K562 (cell line): ENCODE measurements around the gene INSL4. TPM values are rescaled to one million over a fixed set of nuclear protein-coding genes. Genes with fewer than 3 reads are reported as not detected.

Experiments used
- ATAC-seq: fragments of 200-7000 bp; cut with Tn5 transposase; 3 replicates; pipeline ENCODE4 v1.9.1; 2020; ENCODE audit warnings: moderate library complexity
- BruUV-seq: library from RNA; stranded (reverse); fragments of 400-500 nt; replicated peaks from 2 replicates; lab custom pipeline; 2021; lab: Mats Ljungman, UMichigan
- CTCF ChIA-PET: fragments of 300-600 bp; formaldehyde crosslinking; extraction: SDS; loops from one replicate; lab custom pipeline; 2021; ENCODE audit warnings: low intra/inter-chr PET ratio; lab: Yijun Ruan, JAX
- POLR2A ChIA-PET: fragments of 300-600, 350-650 bp; sonication (Branson Sonifier 250); formaldehyde crosslinking; extraction: SDS; loops from one replicate; lab custom pipeline; 2021; ENCODE audit warnings: antibody characterized with exemption, inconsistent platforms; lab: Yijun Ruan, JAX
- DNase-seq, 4 experiments: peaks; one replicate each; pipeline versions ENCODE4 v3.0.0 to v3.0.0-alpha.2; 2011 to 2018; ENCODE audit warnings: low spot score in 3 of 4, mixed read lengths in 3 of 4; ENCODE audit errors: extremely low read depth in 1 of 4
- FAIRE-seq: peaks from 2 replicates; lab custom pipeline; 2011; peaks lifted over from hg19 to GRCh38; lab: Jason Lieb, UNC
- H2AFZ ChIP-seq: 2 replicates; pipeline ENCODE4 v1.6.0; 2011; ENCODE audit warnings: low read depth, low read length, control low read depth, inconsistent platforms
- H3K27ac ChIP-seq: fragments of 200-600 bp; 3 replicates; pipeline ENCODE4 v1.8.0; 2011; ENCODE audit warnings: low read depth, mild to moderate bottlenecking, control low read depth, inconsistent platforms, low read length, moderate library complexity, mixed read lengths; ENCODE audit errors: extremely low read depth
- H3K27me3 ChIP-seq, 2 experiments: fragments of 300-600 bp in 1 of 2; 2 replicates in 1 of 2; 3 replicates in 1 of 2; pipeline versions ENCODE4 v1.6.0 to v1.8.0; 2011; ENCODE audit warnings: inconsistent platforms in 2 of 2, low read length in 2 of 2, mild to moderate bottlenecking in 1 of 2, mixed read lengths in 1 of 2, moderate library complexity in 1 of 2; ENCODE audit not compliant: control insufficient read depth in 2 of 2, insufficient read depth in 2 of 2
- H3K36me3 ChIP-seq: fragments of 300-600 bp; 3 replicates; pipeline ENCODE4 v1.8.0; 2011; ENCODE audit warnings: mild to moderate bottlenecking, low read length, inconsistent platforms; ENCODE audit not compliant: control insufficient read depth, insufficient read depth
- H3K4me1 ChIP-seq, 2 experiments: fragments of 200-600 bp in 1 of 2; replicated peaks in 1 of 2; 2 replicates in 1 of 2; 3 replicates in 1 of 2; pipeline versions ENCODE4 v1.5.1 to v1.8.0; 2011; ENCODE audit warnings: inconsistent platforms in 2 of 2, low read length in 2 of 2, mild to moderate bottlenecking in 1 of 2, mixed read lengths in 1 of 2, moderate library complexity in 1 of 2; ENCODE audit not compliant: control insufficient read depth in 2 of 2, insufficient read depth in 2 of 2
- H3K4me2 ChIP-seq: 2 replicates; pipeline ENCODE4 v1.6.1; 2011; ENCODE audit warnings: low read length, control low read depth, inconsistent platforms, mixed read lengths; ENCODE audit not compliant: insufficient read depth
- H3K4me3 ChIP-seq: fragments of 200-600 bp; sonication (generic), shearing (Covaris generic); 2 replicates; pipeline ENCODE4 v1.5.1; 2016; ENCODE audit warnings: control low read depth, inconsistent platforms
- H3K79me2 ChIP-seq: fragments of 200-600 bp; 3 replicates; pipeline ENCODE4 v1.8.0; 2011; ENCODE audit warnings: low read length, inconsistent platforms; ENCODE audit not compliant: control insufficient read depth, insufficient read depth
- H3K9ac ChIP-seq, 2 experiments: 2 replicates each; pipeline versions ENCODE4 v1.6.0 to v1.6.1; 2011; ENCODE audit warnings: low read depth in 2 of 2, low read length in 2 of 2, control low read depth in 1 of 2, inconsistent platforms in 1 of 2, mild to moderate bottlenecking in 1 of 2, mixed read lengths in 1 of 2; ENCODE audit not compliant: insufficient read depth in 1 of 2
- H3K9me1 ChIP-seq: one replicate; pipeline ENCODE4 v1.6.0; 2011; ENCODE audit warnings: inconsistent platforms, mild to moderate bottlenecking, low read length, moderate library complexity; ENCODE audit not compliant: control insufficient read depth, insufficient read depth
- H3K9me3 ChIP-seq: replicated peaks from 2 replicates; pipeline ENCODE4 v1.5.1; 2011; ENCODE audit warnings: low read depth, low read length, inconsistent platforms; ENCODE audit not compliant: control insufficient read depth, insufficient read depth
- H4K20me1 ChIP-seq: replicated peaks from 2 replicates; pipeline ENCODE4 v1.6.1; 2011; ENCODE audit warnings: low read length, inconsistent platforms, mixed read lengths; ENCODE audit not compliant: control insufficient read depth, insufficient read depth
- ARID1B ChIP-seq: fragments of 450-650 bp; IDR thresholded peaks from 2 replicates; pipeline ENCODE4 v1.6.1; 2016; ENCODE audit warnings: antibody characterized with exemption, mild to moderate bottlenecking, inconsistent platforms
- CBFA2T2 ChIP-seq: fragments of 450-650 bp; conservative IDR thresholded peaks from 2 replicates; pipeline ENCODE4 v1.6.1; 2017; ENCODE audit warnings: mild to moderate bottlenecking
- CBFA2T3 ChIP-seq: fragments of 450-650 bp; IDR thresholded peaks from 2 replicates; pipeline ENCODE4 v1.6.1; 2017
- CC2D1A ChIP-seq: fragments of 450-650 bp; IDR thresholded peaks from 2 replicates; pipeline ENCODE4 v1.6.1; 2017; ENCODE audit warnings: mild to moderate bottlenecking
- CEBPB ChIP-seq: fragments of 450-650 bp; IDR thresholded peaks from 2 replicates; pipeline ENCODE4 v1.6.1; 2016; ENCODE audit warnings: missing genetic modification characterization, missing compliant biosample characterization
- DPF2 ChIP-seq: fragments of 450-650 bp; IDR thresholded peaks from 2 replicates; pipeline ENCODE4 v1.6.1; 2016
- HMG20B ChIP-seq: fragments of 250-450 bp; sonication (Bioruptor Pico); IDR thresholded peaks from 2 replicates; pipeline ENCODE4 v1.5.0; 2021; ENCODE audit warnings: mild to moderate bottlenecking
- HNRNPL ChIP-seq: fragments of 200-400 bp; formaldehyde crosslinking; IDR thresholded peaks from 2 replicates; pipeline ENCODE4 v1.6.1; 2017; ENCODE audit warnings: low read depth, mild to moderate bottlenecking, low read length
- KLF16 ChIP-seq: IDR thresholded peaks from 2 replicates; pipeline ENCODE4 v1.6.1; 2016; ENCODE audit warnings: antibody characterized with exemption
- MAZ ChIP-seq, 2 experiments: fragments of 450-650 bp in 1 of 2; sonication (generic) in 1 of 2; formaldehyde crosslinking; IDR thresholded peaks in 1 of 2; conservative IDR thresholded peaks in 1 of 2; 2 replicates each; pipeline versions ENCODE4 v1.4.0 to v1.5.0; 2020; ENCODE audit warnings: mild to moderate bottlenecking in 1 of 2, missing genetic modification reagents in 1 of 2
- MEIS2 ChIP-seq: fragments of 450-650 bp; IDR thresholded peaks from 2 replicates; pipeline ENCODE4 v1.6.1; 2014; ENCODE audit warnings: mild to moderate bottlenecking; ENCODE audit not compliant: partially characterized antibody
- MTA2 ChIP-seq: fragments of 450-650 bp; IDR thresholded peaks from 2 replicates; pipeline ENCODE4 v1.6.1; 2016; ENCODE audit warnings: low read depth
- MTF1 ChIP-seq: fragments of 250-450 bp; sonication (Bioruptor Pico); IDR thresholded peaks from 2 replicates; pipeline ENCODE4 v1.9.0; 2021; ENCODE audit warnings: moderate library complexity, mild to moderate bottlenecking, inconsistent platforms, borderline replicate concordance
- NCOR1 ChIP-seq: fragments of 450-650 bp; IDR thresholded peaks from 2 replicates; pipeline ENCODE4 v1.6.1; 2016; ENCODE audit warnings: mild to moderate bottlenecking, moderate library complexity
- PBX2 ChIP-seq, 2 experiments: IDR thresholded peaks in 1 of 2; conservative IDR thresholded peaks in 1 of 2; 2 replicates each; pipeline ENCODE4 v1.6.1; 2016; ENCODE audit warnings: low read depth in 2 of 2, mild to moderate bottlenecking in 1 of 2, missing compliant biosample characterization in 1 of 2, missing genetic modification characterization in 1 of 2, moderate library complexity in 1 of 2
- SLC30A9 ChIP-seq: fragments of 250-450 bp; sonication (Bioruptor Pico); IDR thresholded peaks from 2 replicates; pipeline ENCODE4 v1.8.0; 2022; ENCODE audit warnings: mild to moderate bottlenecking, moderate library complexity
- SMAD4 ChIP-seq: fragments of 250-450 bp; sonication (Bioruptor Pico); conservative IDR thresholded peaks from 2 replicates; pipeline ENCODE4 v1.8.0; 2021; ENCODE audit warnings: inconsistent platforms, mild to moderate bottlenecking, moderate library complexity
- TCF3 ChIP-seq: sonication (generic); formaldehyde crosslinking; IDR thresholded peaks from 2 replicates; pipeline ENCODE4 v1.4.0; 2020; ENCODE audit warnings: mild to moderate bottlenecking, missing genetic modification reagents
- XRCC4 ChIP-seq: IDR thresholded peaks from one replicate; pipeline ENCODE4 v1.6.1; 2011; ENCODE audit not compliant: insufficient read depth, insufficient read length; ENCODE audit errors: extremely low read depth
- WGBS: fragments of 100-300 bp; shearing (Covaris generic); methylation state at CpG from one replicate; pipeline ENCODE4 v1.1.6; 2016; ENCODE audit warnings: low coverage, mixed read lengths; ENCODE audit not compliant: insufficient coverage; ENCODE audit errors: missing lambda C conversion rate; 5-methylcytosine and 5-hydroxymethylcytosine counted together
- in situ Hi-C: fragments of 300-500 bp; cut with MboI; formaldehyde crosslinking; loops from 4 replicates; pipeline ENCODE4 v1.15.0; 2018; ENCODE audit warnings: inconsistent platforms, mixed read lengths
- intact Hi-C: fragments of 100-400 bp; cut with micrococcal nuclease; formaldehyde crosslinking; loops from 2 replicates; pipeline ENCODE4 v1.14.2; 2022
- polyA plus RNA-seq, 8 experiments: library from polyadenylated mRNA; depleted of rRNA in 4 of 8; stranded (reverse) in 5 of 8; unstranded in 3 of 8; fragments of >200 nt; fragmentation: Nextera tagmentation in 2 of 8; fragmentation: Illumina TruSeq in 1 of 8; extraction: Ambion mirVana in 2 of 8; extraction: Trizol in 1 of 8; gene quantifications; 2 replicates each; pipeline versions ENCODE4 v1.2.1 to v1.2.3, GENCODE V29; 2011 to 2014; ENCODE audit warnings: inconsistent platforms in 1 of 8, missing spikeins in 1 of 8
- total RNA-seq, 7 experiments: library from RNA; depleted of rRNA in 6 of 7; stranded (reverse); fragments of >200 nt in 6 of 7; fragmentation: Illumina TruSeq in 2 of 7; extraction: Trizol in 2 of 7; gene quantifications; 2 replicates each; pipeline versions ENCODE4 v1.2.1 to v1.2.3, GENCODE V29; 2011 to 2021; ENCODE audit warnings: low replicate concordance in 1 of 7
- TF ChIP-seq, protein P1 (sequence below): fragments of 250-450 bp; sonication (Bioruptor Pico); IDR thresholded peaks from 2 replicates; pipeline ENCODE4 v1.8.0; 2021; ENCODE audit warnings: mild to moderate bottlenecking, moderate library complexity

INSL4 gene
- total and polyA plus RNA-seq, 9 of the 15 experiments (the other 6 are each of a cell fraction or from before 2014, with no cell fraction given): not detected

GRCh38 chr9:5191985-5192384 lies 39.2 kb upstream of the INSL4 start:
- BruUV-seq: no TSS peak
- H4K20me1 ChIP-seq: no peaks in the 10 kb centered on the region
- H3K4me2 ChIP-seq: peak overlapping the region; percentile 46
- ChIA-PET CTCF (no interaction called here), POLR2A (no interaction called here)
- WGBS: 3% methylated on average over 3 of the region's 3 CpGs
- FAIRE-seq (peak; percentile 11), DNase-seq (peak in 3 of 4 experiments; percentile 8 to 48 (median 19)), ATAC-seq (peak; percentile 62)
- no peak overlapping the region for H3K9ac ChIP-seq
- in situ Hi-C loops: loop anchor here (25.0 kb wide), 1 partner anchor 395 kb away; no protein-coding TSS in a partner anchor
- intact Hi-C loops: no loop called here
- H3K36me3 ChIP-seq: no peaks in the 10 kb centered on the region
- no peak overlapping the region for H3K27ac ChIP-seq
- H3K79me2 ChIP-seq: no peaks in the 10 kb centered on the region
- H3K9me1 ChIP-seq: no peaks in the 10 kb centered on the region
- H3K4me1 ChIP-seq: peaks cover 0 to 11% of the 10 kb centered on the region in 2 experiments; a peak in 2 of 5 replicates
- H2AFZ ChIP-seq: peak overlapping the region; percentile 45
- H3K27me3 ChIP-seq: no peaks in the 10 kb centered on the region
- no peak overlapping the region for H3K4me3 ChIP-seq
- no peaks in the 10 kb centered on the region for H3K9me3 ChIP-seq
- TF ChIP-seq MAZ (CRISPR knock-in tag; conservative IDR thresholded peaks at IDR 0.05 in 1 of 2, IDR thresholded peaks at IDR 0.05 in 1 of 2): no peak
- peak; percentile 61 for TF ChIP-seq MEIS2
- TF ChIP-seq SMAD4: no peak
- peak; percentile 54; the same call in 1 of the 2 replicates for TF ChIP-seq CEBPB (tag)
- TF ChIP-seq XRCC4: no peak
- TF ChIP-seq SLC30A9: no peak
- TF ChIP-seq, protein P1, sequence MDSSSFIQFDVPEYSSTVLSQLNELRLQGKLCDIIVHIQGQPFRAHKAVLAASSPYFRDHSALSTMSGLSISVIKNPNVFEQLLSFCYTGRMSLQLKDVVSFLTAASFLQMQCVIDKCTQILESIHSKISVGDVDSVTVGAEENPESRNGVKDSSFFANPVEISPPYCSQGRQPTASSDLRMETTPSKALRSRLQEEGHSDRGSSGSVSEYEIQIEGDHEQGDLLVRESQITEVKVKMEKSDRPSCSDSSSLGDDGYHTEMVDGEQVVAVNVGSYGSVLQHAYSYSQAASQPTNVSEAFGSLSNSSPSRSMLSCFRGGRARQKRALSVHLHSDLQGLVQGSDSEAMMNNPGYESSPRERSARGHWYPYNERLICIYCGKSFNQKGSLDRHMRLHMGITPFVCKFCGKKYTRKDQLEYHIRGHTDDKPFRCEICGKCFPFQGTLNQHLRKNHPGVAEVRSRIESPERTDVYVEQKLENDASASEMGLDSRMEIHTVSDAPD: no peak
- TF ChIP-seq HMG20B: no peak
- TF ChIP-seq MTF1 (CRISPR knock-in tag): no peak
- TF ChIP-seq KLF16: 0 out of 2 replicates have a peak, but pooled peaks have one; percentile 24
- TF ChIP-seq CBFA2T3: peak; percentile 87
- peak; percentile 78 for TF ChIP-seq CBFA2T2
- TF ChIP-seq DPF2: peak; percentile 57; the same call in 1 of the 2 replicates
- TF ChIP-seq MTA2: peak; percentile 54; the same call in 1 of the 2 replicates
- TF ChIP-seq PBX2 (CRISPR knock-in tag; IDR thresholded peaks at IDR 0.05; ENCODE audit: low read depth): no peak
- peak; percentile 44; the same call in 1 of the 2 replicates for TF ChIP-seq PBX2 (tag; conservative IDR thresholded peaks at IDR 0.05; ENCODE audit: low read depth)
- TF ChIP-seq TCF3 (CRISPR knock-in tag): peak; percentile 61
- peak; percentile 85 for TF ChIP-seq ARID1B
- TF ChIP-seq HNRNPL: no peak
- peak; percentile 75 for TF ChIP-seq NCOR1
- TF ChIP-seq CC2D1A: no peak
